Prostate gland (tissue), 2 donors: ENCODE results near the gene UBE3D.

ENCODE experiments used
- POLR2A ChIP-seq: fragments of 450-650 bp; IDR thresholded peaks from one replicate; pipeline ENCODE4 v1.6.1; 2016; ENCODE audit warnings: antibody characterized with exemption, mild to moderate bottlenecking
- POLR2AphosphoS5 ChIP-seq: sonication (generic); formaldehyde crosslinking; IDR thresholded peaks from one replicate; pipeline ENCODE4 v1.6.1; 2017; ENCODE audit warnings: antibody characterized with exemption
- TF ChIP-seq, protein P1 (sequence below), 4 experiments: fragments of 200-600 bp in 2 of 4; fragments of 450-650 bp in 2 of 4; sonication (generic) in 2 of 4; IDR thresholded peaks; 1 replicate in 3 of 4; 2 replicates in 1 of 4; pipeline ENCODE4 v1.5.1; 2016 to 2019; ENCODE audit warnings: antibody characterized with exemption in 4 of 4, mild to moderate bottlenecking in 2 of 4, moderate library complexity in 2 of 4

DNA sequence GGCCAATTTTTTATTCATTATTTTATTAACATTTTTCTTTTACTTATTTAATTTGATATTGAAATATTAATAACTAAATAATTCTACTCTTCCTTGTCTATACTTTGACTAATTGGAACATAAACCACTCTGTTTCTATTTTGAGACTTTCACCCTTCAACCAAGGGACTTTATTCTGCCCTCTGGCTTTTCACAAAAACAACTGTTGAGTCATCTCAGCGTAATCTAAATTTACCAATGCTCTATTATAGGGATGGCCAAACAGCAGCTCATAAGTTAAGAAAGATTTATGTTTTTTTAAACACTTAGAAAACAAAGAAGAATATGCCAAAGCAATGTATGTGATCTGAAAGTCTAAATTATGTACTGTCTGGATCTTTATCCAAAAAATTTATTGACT lies 48.5 kb upstream of the UBE3D start:
- TF ChIP-seq, protein P1, sequence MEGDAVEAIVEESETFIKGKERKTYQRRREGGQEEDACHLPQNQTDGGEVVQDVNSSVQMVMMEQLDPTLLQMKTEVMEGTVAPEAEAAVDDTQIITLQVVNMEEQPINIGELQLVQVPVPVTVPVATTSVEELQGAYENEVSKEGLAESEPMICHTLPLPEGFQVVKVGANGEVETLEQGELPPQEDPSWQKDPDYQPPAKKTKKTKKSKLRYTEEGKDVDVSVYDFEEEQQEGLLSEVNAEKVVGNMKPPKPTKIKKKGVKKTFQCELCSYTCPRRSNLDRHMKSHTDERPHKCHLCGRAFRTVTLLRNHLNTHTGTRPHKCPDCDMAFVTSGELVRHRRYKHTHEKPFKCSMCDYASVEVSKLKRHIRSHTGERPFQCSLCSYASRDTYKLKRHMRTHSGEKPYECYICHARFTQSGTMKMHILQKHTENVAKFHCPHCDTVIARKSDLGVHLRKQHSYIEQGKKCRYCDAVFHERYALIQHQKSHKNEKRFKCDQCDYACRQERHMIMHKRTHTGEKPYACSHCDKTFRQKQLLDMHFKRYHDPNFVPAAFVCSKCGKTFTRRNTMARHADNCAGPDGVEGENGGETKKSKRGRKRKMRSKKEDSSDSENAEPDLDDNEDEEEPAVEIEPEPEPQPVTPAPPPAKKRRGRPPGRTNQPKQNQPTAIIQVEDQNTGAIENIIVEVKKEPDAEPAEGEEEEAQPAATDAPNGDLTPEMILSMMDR (IDR thresholded peaks at IDR 0.05) = no peak
- TF ChIP-seq POLR2A = no peak
- TF ChIP-seq POLR2AphosphoS5 = no peak
